Measurements from ENCODE around the gene RGSL1.

- TF ChIP-seq CTCF (IDR thresholded peaks at IDR 0.05; ENCODE audit: poor library complexity) (no peak), EZH2 (IDR thresholded peaks at IDR 0.05; ENCODE audit: borderline replicate concordance) (no peak)
Measured at GRCh38 chr1:182459949-182460348, 10.0 kb downstream of the RGSL1 start.
